Neuron (in vitro differentiated cells): ENCODE results near the gene NMRK1.

Experiments used
- H2AFZ ChIP-seq: one replicate; pipeline ENCODE4 v1.6.1; 2013; ENCODE audit warnings: low read depth, mild to moderate bottlenecking, inconsistent platforms, low read length, moderate library complexity
- H3K27me3 ChIP-seq: one replicate; pipeline ENCODE4 v1.6.1; 2013; ENCODE audit warnings: low read length; ENCODE audit not compliant: insufficient read depth
- H3K36me3 ChIP-seq: one replicate; pipeline ENCODE4 v1.6.1; 2013; ENCODE audit warnings: low read length; ENCODE audit not compliant: insufficient read depth
- H3K4me1 ChIP-seq: one replicate; pipeline ENCODE4 v1.6.1; 2013; ENCODE audit warnings: low read length; ENCODE audit not compliant: insufficient read depth
- H3K4me3 ChIP-seq: 2 replicates; pipeline ENCODE4 v1.5.1; 2013; ENCODE audit warnings: mild to moderate bottlenecking, low read length, moderate library complexity
- H3K9me3 ChIP-seq: one replicate; pipeline ENCODE4 v1.6.1; 2013; ENCODE audit warnings: low read length

Gene NMRK1

GRCh38 chr9:75112789-75113188 lies 24.8 kb upstream of the NMRK1 start:
- Histone ChIP-seq H3K4me1 (no peaks in the 10 kb centered on the region), H3K9me3 (no peaks in the 10 kb centered on the region), H3K4me3 (no peak overlapping the region)

DNA sequence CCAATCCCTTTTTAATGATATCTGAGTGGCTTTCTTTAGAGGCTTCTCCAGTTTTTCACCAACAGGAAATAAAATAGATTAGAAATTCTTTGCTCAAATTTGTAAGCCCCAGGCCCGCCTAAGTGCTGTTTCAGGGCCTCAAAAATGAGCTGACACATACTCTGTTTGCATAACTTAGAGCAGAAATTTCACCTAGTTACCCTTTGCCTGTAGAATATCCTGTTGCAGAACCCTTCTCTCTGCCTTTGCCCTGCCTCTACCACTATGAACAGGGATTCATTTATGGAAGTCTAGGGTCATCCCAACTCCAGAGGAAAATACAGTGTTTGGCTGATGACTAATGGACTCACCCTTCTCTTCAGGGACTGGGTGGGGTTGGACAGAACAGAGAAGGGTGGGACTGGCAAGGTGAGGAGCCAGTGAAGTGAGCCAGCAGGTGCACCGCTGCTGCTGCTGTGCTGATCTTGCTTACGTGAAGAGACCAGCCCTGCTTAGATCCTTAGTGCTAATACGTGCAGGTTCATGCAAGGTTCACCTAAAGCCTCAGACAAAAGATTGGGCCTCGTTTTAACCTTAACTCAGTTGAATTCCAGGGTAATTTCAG lies 23.2 kb upstream of the NMRK1 start:
- H3K36me3 ChIP-seq, result no peaks in the 10 kb centered on the region
- no peaks in the 10 kb centered on the region for H3K27me3 ChIP-seq
- H3K4me3 ChIP-seq, result no peak overlapping the region
- no peaks in the 10 kb centered on the region for H3K9me3 ChIP-seq
- no peak overlapping the region for H2AFZ ChIP-seq
- no peaks in the 10 kb centered on the region for H3K4me1 ChIP-seq

More at GRCh38 chr9:75112789-75113188, 24.8 kb upstream of the NMRK1 start:
- Histone ChIP-seq H2AFZ (no peak overlapping the region), H3K27me3 (no peaks in the 10 kb centered on the region), H3K36me3 (no peaks in the 10 kb centered on the region)

GRCh38 chr9:75109210-75109839 lies 21.4 kb upstream of the NMRK1 start:
- no peaks in the 10 kb centered on the region for H3K4me1 ChIP-seq
- H3K9me3 ChIP-seq, result no peaks in the 10 kb centered on the region
- H3K4me3 ChIP-seq, result no peak overlapping the region
- no peaks in the 10 kb centered on the region for H3K27me3 ChIP-seq
- H3K36me3 ChIP-seq, result no peaks in the 10 kb centered on the region
- H2AFZ ChIP-seq, result no peak overlapping the region

GRCh38 chr9:75108571-75108970 lies 20.6 kb upstream of the NMRK1 start:
- H3K4me1 ChIP-seq, result no peaks in the 10 kb centered on the region
- H3K4me3 ChIP-seq, result no peak overlapping the region
- no peaks in the 10 kb centered on the region for H3K9me3 ChIP-seq
- H3K36me3 ChIP-seq, result no peaks in the 10 kb centered on the region
- no peaks in the 10 kb centered on the region for H3K27me3 ChIP-seq
- H2AFZ ChIP-seq, result no peak overlapping the region

DNA sequence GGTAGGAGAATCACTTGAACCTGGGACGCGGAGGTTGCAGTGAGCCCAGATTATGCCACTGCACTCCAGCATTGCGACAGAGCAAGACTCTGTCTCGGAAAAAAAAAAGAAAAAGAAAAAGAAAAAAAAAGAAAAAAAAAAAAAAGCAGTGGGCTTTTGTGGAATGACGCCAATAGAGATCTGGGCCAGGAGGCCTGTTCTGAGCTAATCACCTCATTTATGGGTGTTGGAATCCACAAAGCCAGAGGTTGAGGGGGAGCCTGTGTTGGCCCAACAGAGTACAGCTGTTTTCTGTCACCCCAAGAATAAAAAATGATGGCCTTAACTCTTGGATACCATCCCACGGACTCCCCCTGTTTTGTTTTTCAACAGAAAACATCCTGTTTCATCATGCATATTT lies 18.9 kb upstream of the NMRK1 start:
- Histone ChIP-seq H2AFZ (no peak overlapping the region), H3K4me3 (no peak overlapping the region), H3K27me3 (no peaks in the 10 kb centered on the region), H3K9me3 (no peaks in the 10 kb centered on the region), H3K36me3 (no peaks in the 10 kb centered on the region), H3K4me1 (no peaks in the 10 kb centered on the region)

- Histone ChIP-seq H2AFZ (no peak overlapping the region), H3K4me1 (no peaks in the 10 kb centered on the region), H3K9me3 (no peaks in the 10 kb centered on the region), H3K36me3 (no peaks in the 10 kb centered on the region), H3K27me3 (no peaks in the 10 kb centered on the region), H3K4me3 (no peak overlapping the region)
Observed at GRCh38 chr9:75105841-75106240, 17.9 kb upstream of the NMRK1 start.

DNA sequence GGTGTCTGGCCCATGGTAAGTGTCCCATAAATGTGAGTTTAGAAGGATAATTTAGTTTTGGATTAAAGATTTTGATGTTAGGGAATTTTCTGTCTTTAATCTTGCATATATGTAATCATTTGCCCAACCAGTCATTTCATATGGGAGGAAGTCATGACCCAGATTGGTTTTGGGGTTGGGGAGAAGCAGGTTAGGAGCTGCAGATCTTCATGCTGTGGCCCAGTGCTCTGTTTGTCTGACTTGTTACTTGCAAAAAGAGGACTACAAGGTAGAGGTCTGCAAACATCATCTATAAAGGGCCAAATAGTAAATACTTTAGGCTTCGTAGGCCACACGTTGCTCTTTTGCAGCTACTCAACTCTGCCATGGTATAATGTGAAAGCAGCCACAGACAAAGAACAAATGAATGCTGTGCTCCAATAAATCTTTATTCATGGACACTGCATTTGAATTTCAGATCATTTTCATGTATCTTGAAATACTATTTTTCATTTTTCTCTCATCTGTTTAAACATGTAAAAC lies 17.1 kb upstream of the NMRK1 start:
- no peak overlapping the region for H2AFZ ChIP-seq
- H3K4me1 ChIP-seq, result no peaks in the 10 kb centered on the region
- no peak overlapping the region for H3K4me3 ChIP-seq
- H3K27me3 ChIP-seq, result no peaks in the 10 kb centered on the region
- H3K36me3 ChIP-seq, result no peaks in the 10 kb centered on the region
- no peaks in the 10 kb centered on the region for H3K9me3 ChIP-seq

DNA sequence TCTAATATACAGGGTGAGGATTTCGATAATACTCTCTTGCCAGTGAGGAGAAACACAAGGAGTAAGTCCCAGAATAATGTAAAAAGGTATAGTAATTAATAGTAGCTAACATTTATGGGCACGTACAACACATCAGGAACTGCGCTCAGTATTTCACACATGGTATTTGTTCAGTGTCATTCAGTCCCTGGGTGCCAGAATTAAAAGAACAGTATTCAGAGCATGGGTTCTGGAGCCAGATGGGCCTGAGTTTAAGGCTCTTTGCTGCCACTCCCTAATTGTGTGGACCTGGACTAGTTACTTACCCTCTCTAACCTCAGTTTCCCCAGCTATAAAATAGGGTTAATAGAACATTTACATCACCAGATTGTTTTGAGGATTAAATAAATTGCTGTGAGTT lies 16.7 kb upstream of the NMRK1 start:
- H3K36me3 ChIP-seq, result no peaks in the 10 kb centered on the region
- H3K4me3 ChIP-seq, result no peak overlapping the region
- H3K4me1 ChIP-seq, result no peaks in the 10 kb centered on the region
- H3K27me3 ChIP-seq, result no peaks in the 10 kb centered on the region
- H3K9me3 ChIP-seq, result no peaks in the 10 kb centered on the region
- H2AFZ ChIP-seq, result no peak overlapping the region

DNA sequence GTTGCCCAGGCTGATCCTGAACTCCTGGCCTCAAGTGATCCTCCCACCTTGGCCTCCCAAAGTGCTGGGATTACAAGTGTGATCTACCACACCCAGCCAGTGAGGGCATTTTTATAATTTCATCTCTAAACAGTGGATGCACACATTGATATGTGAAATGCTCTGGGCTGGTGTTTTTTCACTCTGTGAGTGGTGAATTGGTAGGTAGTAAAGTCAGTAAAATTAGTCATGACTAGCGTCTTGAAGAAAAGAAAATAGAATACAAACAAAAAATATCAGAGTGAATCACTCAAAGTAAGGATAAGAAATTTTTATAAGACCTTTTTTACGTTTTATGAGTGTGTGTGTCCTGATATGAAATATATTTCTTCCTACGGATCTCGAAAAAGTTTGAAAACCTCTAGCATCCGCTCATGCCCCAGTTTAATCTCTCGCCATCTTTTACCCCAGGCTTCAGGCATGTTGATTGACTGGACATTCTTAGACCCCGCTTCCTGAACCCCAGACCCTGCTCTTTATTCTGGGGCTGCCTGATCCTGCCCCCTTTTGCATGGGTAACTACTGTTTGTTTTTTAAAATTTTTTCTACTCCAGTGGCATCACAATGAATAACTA lies 14.3 kb upstream of the NMRK1 start:
- H3K4me1 ChIP-seq, result no peaks in the 10 kb centered on the region

GRCh38 chr9:75101004-75101588 lies 13.1 kb upstream of the NMRK1 start:
- no peaks in the 10 kb centered on the region for H3K36me3 ChIP-seq
- H3K4me1 ChIP-seq, result no peaks in the 10 kb centered on the region
- no peaks in the 10 kb centered on the region for H3K27me3 ChIP-seq
- H2AFZ ChIP-seq, result no peak overlapping the region
- no peak overlapping the region for H3K4me3 ChIP-seq
- H3K9me3 ChIP-seq, result no peaks in the 10 kb centered on the region

More for the DNA sequence above, 14.3 kb upstream of the NMRK1 start:
- no peaks in the 10 kb centered on the region for H3K9me3 ChIP-seq
- no peak overlapping the region for H2AFZ ChIP-seq
- H3K36me3 ChIP-seq, result no peaks in the 10 kb centered on the region
- H3K4me3 ChIP-seq, result no peak overlapping the region
- no peaks in the 10 kb centered on the region for H3K27me3 ChIP-seq

DNA sequence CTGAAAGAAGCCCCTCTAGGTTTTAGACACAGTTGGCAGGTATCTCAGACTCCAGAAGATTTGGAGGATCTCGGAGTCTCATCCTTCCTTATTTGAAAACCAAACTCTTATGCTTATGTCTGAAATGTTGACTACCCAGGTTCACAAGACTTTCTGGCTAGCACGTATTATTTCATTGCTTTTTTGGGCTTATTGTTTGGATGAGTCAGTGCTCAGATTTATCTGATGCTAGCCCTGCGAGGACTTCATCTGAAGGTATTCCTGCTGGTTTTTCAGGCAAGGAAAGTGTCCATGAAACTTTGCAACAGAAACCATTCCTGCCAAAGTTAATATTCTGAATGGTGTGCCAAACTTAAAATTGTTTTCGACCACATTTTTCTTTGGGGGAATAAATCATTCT lies 8.8 kb upstream of the NMRK1 start:
- Histone ChIP-seq H3K27me3 (no peaks in the 10 kb centered on the region), H3K9me3 (no peaks in the 10 kb centered on the region), H2AFZ (no peak overlapping the region), H3K36me3 (no peaks in the 10 kb centered on the region), H3K4me3 (no peak overlapping the region), H3K4me1 (no peaks in the 10 kb centered on the region)

DNA sequence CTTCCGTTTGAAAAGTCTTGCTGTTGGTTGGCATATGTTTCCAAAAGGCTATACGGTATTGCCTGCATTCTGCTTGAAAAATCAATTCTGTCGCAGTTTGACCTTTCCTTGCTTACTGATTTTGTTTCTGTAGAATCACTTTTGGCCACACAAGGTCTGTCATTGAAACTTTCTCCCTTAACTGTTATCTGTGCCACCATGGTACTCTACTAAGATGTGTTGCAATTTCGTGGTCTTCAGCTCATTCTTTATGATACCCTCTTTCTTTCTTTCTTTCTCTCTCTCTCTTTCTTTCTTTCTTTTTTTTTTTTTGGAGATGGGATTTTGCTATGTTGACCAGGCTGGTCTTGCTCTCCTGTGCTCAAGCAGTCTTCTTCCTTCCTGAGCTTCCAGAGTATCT lies 4.8 kb upstream of the NMRK1 start:
- no peaks in the 10 kb centered on the region for H3K9me3 ChIP-seq
- no peak overlapping the region for H2AFZ ChIP-seq
- no peaks in the 10 kb centered on the region for H3K36me3 ChIP-seq
- peaks cover 8% of the 10 kb centered on the region for H3K4me1 ChIP-seq
- H3K4me3 ChIP-seq, result no peak overlapping the region
- H3K27me3 ChIP-seq, result no peaks in the 10 kb centered on the region

GRCh38 chr9:75090579-75090978 lies 2.6 kb upstream of the NMRK1 start:
- Histone ChIP-seq H3K4me1 (peaks cover 8% of the 10 kb centered on the region), H3K27me3 (no peaks in the 10 kb centered on the region), H3K9me3 (no peaks in the 10 kb centered on the region), H3K36me3 (no peaks in the 10 kb centered on the region), H3K4me3 (no peak overlapping the region), H2AFZ (no peak overlapping the region)
